GM12801 (cell line): ENCODE data around the gene MIS18A.

Experiments
- TF ChIP-seq, protein P1 (sequence below): IDR thresholded peaks from one replicate; pipeline ENCODE4 v1.5.1; 2011; ENCODE audit warnings: control low read depth; ENCODE audit not compliant: insufficient read length; ENCODE audit errors: extremely low read depth

The MIS18A gene

DNA sequence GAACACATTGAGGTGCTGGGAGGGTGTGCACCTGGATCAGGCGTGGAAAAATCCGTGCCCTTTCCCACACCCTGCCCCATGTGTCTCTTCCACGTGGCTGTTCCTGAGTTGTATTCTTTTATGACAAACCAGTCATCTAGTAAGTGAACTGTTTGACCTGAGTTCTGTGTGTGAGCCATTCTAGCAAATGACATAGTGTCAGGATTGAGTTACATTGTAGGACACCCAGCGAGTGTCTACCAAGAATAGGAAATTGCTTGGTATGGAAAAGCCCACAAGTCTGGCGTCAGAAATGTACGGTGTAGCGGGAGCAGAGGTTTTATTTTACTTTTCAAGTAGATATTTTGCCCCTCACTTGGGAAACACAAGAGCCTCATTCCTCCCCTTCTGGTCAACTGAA lies 18.6 kb upstream of the MIS18A start:
- TF ChIP-seq, protein P1, sequence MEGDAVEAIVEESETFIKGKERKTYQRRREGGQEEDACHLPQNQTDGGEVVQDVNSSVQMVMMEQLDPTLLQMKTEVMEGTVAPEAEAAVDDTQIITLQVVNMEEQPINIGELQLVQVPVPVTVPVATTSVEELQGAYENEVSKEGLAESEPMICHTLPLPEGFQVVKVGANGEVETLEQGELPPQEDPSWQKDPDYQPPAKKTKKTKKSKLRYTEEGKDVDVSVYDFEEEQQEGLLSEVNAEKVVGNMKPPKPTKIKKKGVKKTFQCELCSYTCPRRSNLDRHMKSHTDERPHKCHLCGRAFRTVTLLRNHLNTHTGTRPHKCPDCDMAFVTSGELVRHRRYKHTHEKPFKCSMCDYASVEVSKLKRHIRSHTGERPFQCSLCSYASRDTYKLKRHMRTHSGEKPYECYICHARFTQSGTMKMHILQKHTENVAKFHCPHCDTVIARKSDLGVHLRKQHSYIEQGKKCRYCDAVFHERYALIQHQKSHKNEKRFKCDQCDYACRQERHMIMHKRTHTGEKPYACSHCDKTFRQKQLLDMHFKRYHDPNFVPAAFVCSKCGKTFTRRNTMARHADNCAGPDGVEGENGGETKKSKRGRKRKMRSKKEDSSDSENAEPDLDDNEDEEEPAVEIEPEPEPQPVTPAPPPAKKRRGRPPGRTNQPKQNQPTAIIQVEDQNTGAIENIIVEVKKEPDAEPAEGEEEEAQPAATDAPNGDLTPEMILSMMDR = no peak

DNA sequence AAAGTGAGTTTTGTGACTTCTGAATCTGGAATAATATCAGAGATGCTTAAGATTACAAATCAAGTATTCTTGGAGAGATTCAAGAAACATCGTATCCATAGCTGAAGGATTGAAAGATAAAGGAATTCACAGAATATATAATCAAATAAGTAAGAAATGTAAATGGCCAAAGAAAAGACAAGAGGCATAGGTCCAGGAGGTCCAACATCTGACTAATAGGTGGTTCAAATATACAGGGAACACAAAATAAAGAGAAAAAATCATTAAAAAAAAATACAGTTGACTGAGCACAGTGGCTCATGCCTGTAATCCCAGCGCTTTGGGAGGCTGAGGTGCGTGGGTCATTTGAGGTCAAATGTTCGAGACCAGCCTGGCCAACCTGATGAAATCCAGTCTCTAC lies 6.6 kb upstream of the MIS18A start:
- TF ChIP-seq, protein P1 = no peak

DNA sequence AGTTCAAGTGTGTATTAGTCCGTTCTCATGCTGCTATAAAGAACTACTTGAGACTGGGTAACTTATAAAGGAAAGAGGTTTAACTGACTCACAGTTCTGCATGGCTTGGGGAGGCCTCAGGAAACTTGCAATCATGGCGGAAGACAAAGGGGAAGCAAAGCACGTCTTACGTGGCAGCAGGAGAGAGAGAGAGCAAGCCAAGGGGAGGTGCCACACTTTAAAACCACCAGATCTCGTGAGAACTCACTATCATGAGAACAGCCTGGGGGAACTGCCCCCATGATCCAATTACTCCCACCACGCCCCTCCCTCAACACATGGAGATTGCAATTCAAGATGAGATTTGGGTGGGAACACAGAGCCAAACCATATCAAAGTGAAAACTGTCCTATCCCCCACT lies 4.1 kb upstream of the MIS18A start:
- TF ChIP-seq, protein P1 = no peak

DNA sequence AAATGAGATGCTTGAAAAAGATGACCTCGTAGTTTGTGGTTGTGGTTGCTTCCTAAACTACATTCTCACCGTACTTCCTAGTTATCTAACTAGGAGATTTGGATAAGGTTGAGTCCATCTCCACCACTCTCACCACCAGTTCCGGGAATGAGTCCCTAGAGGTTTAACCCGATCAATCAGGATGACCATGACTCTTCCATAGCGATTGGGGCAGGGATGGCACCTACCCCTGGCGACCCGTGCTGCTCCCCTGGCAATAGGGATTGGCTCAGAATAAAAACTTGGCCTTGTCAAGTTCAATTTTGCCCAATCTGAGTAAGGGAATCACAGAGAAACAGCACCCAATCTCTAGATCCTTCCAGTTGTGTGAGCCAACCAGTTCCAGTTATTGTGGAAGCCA lies 2.7 kb upstream of the MIS18A start:
- TF ChIP-seq, protein P1 = no peak

DNA sequence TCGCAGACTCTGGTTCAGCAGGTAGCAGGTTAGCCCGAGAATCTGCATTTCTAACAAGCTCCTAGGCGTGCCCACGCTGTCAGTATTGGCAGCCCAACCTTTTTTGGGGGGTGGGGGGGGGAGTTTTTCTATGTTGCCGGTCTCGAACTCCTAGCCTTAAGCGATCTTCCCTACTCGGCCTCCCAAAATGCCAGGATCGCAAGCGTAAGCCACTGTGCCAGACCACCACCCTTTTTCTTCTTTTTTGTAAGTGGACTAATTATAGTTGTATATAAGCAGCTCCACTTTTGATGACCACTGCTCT lies 480 bp upstream of the MIS18A start:
- TF ChIP-seq, protein P1 = no peak

DNA sequence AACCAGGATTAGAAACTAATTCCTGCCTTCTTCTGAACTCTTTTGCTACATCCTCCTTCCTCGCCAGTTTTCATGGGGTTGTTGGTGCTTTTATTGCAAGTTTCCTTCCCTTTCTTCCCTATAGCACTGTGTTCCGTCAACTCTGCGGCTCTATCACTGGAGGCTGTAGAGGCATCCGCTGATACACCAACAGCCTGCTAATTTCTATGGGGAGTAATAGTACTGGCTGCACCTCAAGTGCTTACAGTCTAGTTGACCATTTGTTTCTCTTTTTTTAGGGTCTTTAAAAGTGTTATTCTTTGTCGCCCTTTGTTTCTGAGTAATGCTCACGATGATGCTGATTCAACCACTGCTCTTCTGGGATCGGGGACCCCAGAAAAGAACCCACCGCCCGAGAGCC lies 746 bp downstream of the MIS18A start:
- TF ChIP-seq, protein P1 = no peak

DNA sequence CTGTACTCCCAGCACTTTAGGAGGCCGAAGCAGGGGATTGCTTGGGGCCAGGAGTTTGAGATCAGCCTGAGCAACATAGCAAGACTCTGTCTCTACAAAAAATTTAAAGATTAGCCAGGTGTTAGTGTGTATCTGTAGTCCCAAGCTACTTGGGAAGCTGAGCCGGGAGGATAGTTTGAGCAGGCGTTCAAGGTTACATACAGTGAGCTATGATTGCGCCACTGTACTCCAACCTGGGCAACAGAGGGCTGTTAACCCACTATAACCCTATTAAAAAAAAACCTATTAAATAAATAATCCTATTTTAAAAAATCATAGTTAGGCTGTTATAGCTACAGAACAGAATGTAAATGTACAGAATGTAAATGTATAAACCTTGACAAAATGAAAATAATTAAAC lies 2.2 kb downstream of the MIS18A start:
- TF ChIP-seq, protein P1 = no peak

DNA sequence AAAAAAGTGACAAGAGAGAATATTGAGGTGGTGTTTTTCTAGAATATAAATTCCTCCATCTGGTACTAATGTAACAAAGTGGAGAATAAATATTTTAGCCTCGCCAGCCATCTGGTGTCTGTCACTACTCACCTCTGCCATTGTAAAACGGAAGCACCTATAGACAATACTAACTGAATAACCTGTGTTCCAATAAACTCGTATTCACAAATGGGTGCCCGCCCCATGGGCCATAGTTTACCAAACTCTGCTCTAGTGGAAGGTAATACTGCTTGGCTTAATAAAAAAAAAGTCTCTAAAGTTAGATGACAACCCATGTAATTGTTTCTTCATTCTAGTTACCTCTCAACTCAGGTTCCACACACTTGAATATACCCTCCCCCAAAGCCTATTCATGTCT lies 8.1 kb downstream of the MIS18A start:
- TF ChIP-seq, protein P1 = no peak
